GM23338 (cell line): ENCODE results near the gene CNTNAP4.

Experiments
- CREB1 ChIP-seq: fragments of 250-450 bp; sonication (Bioruptor Pico); IDR thresholded peaks from 2 replicates; pipeline ENCODE4 v1.5.0; 2020; ENCODE audit warnings: low read depth, mild to moderate bottlenecking, moderate library complexity
- CTCF ChIP-seq, 2 experiments: fragments of 200-600 bp in 1 of 2; sonication (generic) in 1 of 2; conservative IDR thresholded peaks; 2 replicates each; pipeline versions ENCODE4 v1.5.1 to v1.6.1; 2016 to 2017; ENCODE audit warnings: antibody characterized with exemption in 2 of 2, low read depth in 2 of 2, mild to moderate bottlenecking in 2 of 2, moderate library complexity in 1 of 2
- ETS1 ChIP-seq: IDR thresholded peaks from 2 replicates; pipeline ENCODE4 v1.6.1; 2016; ENCODE audit warnings: antibody characterized with exemption
- EZH2 ChIP-seq: fragments of 200-600 bp; sonication (generic); IDR thresholded peaks from one replicate; pipeline ENCODE4 v1.8.0; 2017; ENCODE audit warnings: antibody characterized with exemption, mild to moderate bottlenecking, low read depth; ENCODE audit not compliant: unreplicated experiment
- EZH2phosphoT487 ChIP-seq: fragments of 200-600 bp; sonication (generic); IDR thresholded peaks from one replicate; pipeline ENCODE4 v1.8.1; 2018; ENCODE audit warnings: antibody characterized with exemption; ENCODE audit not compliant: unreplicated experiment
- JUNB ChIP-seq: IDR thresholded peaks from one replicate; pipeline ENCODE4 v1.6.1; 2016; ENCODE audit warnings: antibody characterized with exemption; ENCODE audit not compliant: unreplicated experiment
- POLR2AphosphoS5 ChIP-seq: IDR thresholded peaks from 2 replicates; pipeline ENCODE4 v1.6.1; 2016; ENCODE audit warnings: antibody characterized with exemption, low read depth
- STAT1 ChIP-seq: IDR thresholded peaks from one replicate; pipeline ENCODE4 v1.6.1; 2016; ENCODE audit warnings: antibody characterized with exemption; ENCODE audit not compliant: unreplicated experiment
- ZNF114 ChIP-seq: fragments of 250-450 bp; sonication (Bioruptor Pico); IDR thresholded peaks from 2 replicates; pipeline ENCODE4 v1.5.0; 2020; ENCODE audit warnings: mild to moderate bottlenecking, moderate library complexity
- ZNF331 ChIP-seq: fragments of 250-450 bp; sonication (Bioruptor Pico); IDR thresholded peaks from 2 replicates; pipeline ENCODE4 v1.5.0; 2020; ENCODE audit warnings: low read depth, mild to moderate bottlenecking, moderate library complexity

- TF ChIP-seq EZH2 (no peak), EZH2phosphoT487 (no peak), POLR2AphosphoS5 (no peak), CTCF (conservative IDR thresholded peaks at IDR 0.05; ENCODE audit: low read depth in 2 of 2) (no peak), CREB1 (CRISPR knock-in tag) (no peak), ZNF331 (CRISPR knock-in tag) (no peak), STAT1 (no peak), ZNF114 (CRISPR knock-in tag) (no peak), ETS1 (no peak), JUNB (no peak)
These were observed 10.3 kb downstream of the CNTNAP4 start for GRCh38 chr16:76287466-76287865.
